ENCODE data around the gene MYH6.
"Not testable (repeated sequence)": the region's sequence is repeated elsewhere in the genome, so short reads cannot be mapped to it uniquely, and the experiment has no call there.

MYH6 gene

DNA sequence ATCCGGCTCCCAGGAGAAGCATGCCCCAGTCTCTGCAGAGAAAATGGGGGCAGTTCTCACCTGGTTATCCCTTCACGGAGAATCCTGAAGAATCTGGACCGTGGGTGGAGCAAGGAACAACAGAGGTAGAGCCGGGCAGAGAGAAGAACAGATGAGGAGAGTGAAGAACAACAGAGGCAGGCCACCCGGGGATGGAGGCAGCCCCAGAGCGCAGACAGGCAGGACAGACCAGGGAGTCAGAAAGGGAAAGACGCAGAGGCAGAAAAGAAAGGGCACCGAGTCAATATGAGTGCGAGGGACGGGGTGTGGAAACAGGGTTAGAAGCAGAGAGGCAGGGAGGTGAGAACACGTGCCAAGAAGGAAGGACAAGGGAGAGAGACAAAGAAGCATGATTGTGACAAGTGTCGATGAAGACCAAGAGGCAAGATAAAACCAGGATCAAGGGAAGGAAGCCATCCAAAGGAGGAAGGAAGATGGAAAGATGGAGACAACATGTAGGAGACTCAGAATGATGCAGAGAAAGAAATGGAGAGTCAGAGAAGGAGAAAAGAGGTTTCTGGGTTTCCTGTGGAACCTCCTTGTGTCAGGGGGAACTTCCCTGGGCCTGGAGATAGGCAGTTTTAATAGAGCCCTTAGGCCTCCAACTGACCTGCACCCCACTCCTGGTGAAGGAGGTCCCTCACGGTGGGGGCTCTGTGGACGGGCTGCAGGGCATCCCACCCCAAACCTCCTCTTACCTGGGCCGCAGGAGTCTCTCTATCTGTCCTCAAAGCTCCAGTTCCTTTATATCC lies at the start of gene MYH6:
Gene MYH6, minus strand, starts transcription at position 758 of the 791 bp plus-strand sequence. CDS start 1,050 bp downstream, outside the sequence.
- DNase-seq (ENCODE audit: low spot score): no peak

DNA sequence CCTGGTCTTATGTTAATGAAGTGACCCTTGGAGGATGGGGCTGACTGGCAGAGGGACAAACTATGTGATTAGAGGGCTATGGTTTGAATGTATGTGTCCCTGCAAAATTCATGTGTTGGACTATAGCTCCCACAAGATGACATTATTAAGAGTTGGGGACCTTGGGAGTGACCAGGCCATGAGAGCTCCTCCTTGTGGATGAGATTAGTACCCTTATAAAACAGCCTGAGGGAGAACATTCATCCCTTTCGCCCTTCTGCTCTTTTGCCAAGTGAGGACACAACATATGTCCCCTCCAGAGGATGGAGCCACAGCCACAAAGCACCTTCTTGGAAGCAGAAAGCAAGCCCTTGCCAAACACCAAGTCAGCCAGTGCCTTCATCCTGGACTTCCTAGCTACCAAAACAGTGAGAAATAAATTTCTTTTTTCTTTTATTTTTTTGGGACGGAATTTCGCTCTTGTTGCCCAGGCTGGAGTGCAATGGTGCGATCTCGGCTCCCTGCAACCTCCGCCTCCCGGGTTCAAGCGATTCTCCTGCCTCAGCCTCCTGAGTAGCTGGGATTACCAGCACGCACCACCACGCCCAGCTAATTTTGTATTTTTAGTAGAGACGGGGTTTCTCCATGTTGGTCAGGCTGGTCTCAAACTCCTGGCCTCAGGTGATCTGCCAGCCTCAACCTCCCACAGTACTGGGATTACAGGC lies 49.0 kb upstream of the MYH6 start:
- DNase-seq (ENCODE audit: low spot score): not testable (repeated sequence)

DNA sequence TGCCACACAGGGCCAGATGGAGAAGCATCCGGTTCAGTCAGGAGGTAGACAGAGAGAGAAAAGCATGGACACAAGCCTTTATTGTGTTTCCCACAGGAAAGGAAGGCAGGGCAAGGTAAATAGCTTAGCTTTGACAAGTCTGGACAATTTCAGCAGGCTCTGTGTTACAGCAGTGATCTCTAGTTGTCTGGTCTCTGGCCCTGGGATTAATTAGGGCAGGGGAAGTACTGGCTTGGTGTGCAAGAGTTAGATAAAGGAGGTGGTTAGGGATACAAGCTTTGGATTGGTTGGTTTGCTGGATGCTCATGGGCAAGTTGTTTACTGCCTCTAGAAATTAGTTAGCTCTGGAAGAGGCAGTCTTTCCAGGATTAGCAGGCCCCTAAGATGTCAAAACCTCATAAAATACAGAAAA lies 46.4 kb upstream of the MYH6 start:
- DNase-seq (ENCODE audit: low spot score): no peak

DNA sequence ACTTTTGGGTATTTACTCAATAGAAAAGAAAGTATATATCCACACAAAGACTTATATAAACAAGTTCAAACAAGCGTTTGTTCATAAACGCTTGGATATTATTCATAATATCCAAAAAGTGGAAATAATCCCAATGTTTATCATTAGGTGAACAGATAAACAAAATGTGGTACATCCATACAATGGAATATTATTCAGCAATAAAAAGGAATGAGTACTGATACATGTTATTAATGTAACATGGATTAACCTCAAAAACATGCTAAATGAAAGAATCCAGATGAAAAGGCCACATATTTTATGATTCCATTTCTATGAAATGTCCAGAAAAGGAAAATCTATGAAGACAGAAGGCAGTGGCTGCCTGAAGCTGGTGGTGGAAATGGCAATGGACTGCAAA lies 44.2 kb upstream of the MYH6 start:
- DNase-seq (ENCODE audit: low spot score): no peak

DNA sequence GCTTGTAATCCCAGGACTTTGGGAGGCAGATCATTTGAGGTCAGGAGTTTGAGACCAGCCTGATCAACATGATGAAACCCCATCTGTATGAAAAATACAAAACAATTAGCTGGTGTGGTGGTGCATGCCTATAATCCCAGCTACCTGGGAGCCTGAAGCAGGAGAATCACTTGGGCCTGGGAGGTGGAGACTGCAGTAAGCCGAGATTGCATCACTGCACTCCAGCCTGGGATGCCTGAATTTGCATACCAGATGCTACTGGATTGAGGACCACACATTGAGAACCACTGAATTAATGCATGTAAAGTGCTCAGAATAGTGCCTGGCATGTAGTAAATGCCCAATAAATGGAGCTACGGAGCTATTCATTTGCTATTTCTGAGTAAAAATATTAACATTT lies 42.3 kb upstream of the MYH6 start:
- DNase-seq (ENCODE audit: low spot score): no peak

DNA sequence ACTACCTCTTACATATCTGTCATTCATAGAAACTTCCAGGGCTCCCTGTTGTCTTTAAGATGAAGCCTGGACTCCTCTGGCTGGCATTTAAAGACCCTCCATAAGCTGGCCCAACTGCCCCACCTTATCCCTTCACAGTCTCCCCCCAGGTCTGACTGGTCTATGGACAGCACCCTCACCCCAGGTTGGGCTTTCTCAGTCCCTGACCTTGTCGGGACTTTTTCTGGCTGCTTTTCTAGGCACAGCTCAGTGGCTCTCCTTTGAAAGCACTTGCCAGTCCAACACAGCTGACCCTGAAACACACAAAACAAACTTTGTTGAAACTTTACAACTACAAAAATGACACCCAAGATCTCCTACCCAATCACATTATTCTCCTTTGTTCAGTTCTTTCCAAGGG lies 41.2 kb upstream of the MYH6 start:
- no peak for DNase-seq (ENCODE audit: low spot score)

DNA sequence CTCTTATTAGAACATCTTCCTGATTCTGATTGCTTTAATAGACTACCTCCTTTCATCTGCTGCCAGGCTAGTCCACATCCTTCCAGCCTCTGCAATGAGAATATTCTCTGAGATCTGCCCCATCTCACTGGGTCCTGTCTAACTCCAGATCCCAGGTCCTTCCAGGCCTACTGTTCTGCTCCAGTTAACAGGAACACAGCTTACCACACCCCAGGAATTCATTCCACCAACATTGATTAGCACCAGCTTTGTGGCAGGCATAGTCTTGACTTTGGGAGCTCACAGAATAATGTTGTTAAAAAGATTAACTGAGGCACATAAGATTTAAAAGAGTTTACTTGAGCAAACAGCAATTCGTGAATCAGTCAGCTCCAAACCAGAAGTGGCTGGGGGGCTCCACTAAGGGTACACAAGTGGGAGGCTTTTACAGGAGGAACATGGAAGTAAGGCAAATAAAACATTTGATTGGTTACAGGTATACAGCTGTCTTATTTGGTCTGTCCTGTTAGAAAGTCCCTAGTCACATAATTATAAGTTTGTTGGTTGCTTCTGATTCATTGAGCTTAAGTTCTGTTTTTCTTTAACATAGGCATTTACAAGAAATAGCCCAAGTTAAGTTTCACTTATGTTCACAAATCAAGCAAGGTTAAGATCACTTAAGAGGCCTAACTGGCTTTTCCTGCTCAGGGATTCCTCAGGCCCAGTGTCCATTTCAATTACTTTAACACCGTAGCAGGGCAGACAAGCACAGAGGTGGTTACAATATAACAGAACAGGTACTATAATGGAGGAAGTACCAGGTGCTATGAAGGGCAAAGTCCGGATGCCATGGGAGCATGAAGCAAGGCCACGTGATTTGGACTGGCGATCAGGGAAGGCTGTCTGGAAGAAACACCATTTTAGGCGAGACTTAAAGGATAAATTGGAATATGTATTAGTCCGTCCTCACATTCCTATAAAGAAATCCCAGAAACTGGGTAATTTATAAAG lies 39.6 kb upstream of the MYH6 start:
- DNase-seq (ENCODE audit: low spot score): no peak

DNA sequence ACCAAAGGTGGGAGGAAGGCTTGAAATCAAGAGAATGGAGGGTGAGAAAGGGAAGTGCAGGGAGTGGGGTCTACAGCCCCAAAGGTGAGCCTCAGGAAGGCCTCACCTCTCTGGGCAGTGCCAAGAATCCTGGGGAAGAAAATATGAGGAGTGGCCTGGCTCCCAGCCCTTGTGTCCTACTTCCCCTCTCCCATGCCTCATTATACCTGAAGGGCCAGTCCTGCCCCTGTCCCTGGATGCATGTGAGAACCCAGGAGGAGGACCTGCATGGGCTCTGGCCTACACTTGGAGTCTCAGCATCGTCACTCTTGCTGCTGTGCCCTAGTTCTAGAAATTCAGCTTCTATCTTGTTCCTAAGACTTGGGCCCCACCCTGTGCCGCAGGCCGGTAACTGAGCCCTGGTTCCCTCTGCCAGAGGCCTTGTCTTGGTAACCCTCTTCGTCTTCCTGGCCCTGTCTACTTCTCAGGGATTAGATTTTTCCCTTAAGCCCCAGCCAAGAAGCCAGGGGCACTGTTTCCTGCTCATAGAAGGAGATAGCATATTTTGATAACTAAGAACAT lies 38.3 kb upstream of the MYH6 start:
- DNase-seq (ENCODE audit: low spot score): no peak

DNA sequence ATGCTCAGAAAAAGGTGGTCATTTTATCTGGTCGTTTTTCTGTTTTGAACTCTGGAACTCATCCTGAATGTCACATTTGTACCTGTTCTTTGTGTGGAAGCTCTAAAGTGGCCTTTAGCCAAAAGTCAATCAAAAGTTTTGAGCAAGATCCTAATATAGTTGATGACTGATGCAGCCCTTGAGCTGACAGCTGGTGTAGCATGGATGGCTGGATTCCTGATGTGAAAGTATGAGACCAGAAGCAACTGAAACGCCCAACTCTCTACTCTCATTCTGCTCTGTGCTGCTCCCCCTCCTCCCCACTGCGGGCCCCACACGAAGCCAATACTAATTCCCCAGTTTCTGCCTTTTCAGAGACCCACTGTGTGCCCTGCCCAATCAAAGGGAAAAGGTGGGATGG lies 37.7 kb upstream of the MYH6 start:
- no peak for DNase-seq (ENCODE audit: low spot score)

DNA sequence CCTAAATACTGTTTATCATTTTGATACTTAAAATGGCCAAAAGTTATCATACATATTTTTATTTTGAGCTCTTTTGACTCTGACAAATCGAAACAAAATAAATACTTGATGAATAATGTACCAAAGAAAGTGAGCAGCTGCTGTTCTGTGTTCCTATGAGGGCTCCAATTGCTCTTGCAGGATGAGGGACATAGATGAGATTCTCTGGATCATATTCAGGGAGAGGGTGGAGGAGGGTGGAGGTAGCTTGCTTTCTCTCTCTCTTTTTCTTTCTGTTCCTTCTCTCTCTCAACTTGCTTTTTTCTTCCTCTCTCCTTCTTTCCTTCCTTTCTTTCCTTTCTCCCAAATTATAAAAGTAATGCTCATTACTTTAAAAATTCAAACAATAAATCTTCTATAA lies 36.2 kb upstream of the MYH6 start:
- no peak for DNase-seq (ENCODE audit: low spot score)

DNA sequence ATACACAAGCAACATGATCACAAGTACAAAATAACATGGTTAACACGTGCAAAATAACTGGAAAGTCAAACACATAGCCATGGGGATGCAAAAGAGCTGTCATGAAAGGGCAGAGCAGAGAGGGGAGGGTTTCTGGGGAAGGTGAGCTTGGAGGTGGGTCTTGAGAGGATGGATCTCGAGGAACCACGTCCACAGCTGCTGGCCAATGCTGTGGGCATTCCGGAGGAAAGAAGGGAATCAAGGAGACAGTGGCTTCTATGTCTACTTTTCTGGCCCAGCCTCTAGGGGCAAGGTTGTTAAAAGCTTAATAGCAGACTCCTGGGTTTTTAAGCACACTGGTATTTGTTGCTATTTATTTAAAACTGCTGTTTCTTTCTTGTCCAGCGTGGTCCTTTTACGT lies 35.8 kb upstream of the MYH6 start:
- DNase-seq (ENCODE audit: low spot score): no peak

DNA sequence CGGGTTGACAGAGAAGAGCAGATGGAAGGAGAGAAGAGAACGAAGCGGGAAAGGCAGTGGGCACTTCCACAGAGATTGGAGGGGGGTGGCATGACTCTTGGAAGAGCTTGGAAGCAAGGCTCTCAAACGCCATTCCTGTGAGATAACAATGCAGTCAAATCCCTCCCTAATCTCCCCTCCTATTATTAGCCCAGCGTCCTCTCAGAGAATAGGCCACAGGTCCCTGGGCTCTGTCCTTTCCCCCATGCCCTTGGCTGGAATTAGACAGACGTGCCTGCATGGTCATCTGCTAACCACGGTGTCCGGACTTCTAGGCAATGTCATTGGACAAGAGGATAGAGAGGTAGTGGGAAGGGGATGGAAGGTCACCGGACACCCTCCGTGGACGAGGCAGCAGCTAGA lies 35.3 kb upstream of the MYH6 start:
- DNase-seq (ENCODE audit: low spot score): no peak

DNA sequence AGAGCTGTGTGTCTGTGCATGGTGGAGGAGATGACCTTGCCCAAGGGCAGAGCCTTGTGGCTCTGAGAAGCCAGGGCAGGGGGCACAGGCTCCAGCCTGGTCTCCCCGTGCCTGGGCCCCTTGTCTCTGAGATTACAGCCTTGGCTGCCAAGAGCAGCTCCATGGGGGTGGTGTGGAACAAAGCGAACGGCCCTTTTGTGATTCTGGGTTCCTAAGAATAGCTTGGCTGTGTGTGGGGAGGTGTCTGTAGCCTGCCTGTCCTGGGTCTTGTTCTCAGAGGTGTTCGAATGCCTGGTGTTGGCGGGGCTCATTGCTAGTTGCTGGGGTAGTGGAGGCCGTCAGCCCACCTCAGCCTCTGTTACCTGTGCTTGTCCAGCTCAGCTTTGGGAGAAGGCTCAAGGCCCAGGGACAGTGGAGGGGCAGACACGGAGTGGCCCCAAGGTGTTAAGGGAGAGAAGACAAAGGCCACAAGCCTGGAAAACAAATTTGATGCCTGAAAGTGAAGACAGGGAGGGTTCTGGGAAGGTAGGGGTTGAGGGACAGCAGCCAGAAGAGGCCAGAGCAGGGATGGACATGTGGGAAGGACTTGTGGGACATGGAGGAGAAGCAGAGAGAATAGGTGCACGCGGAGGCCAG lies 34.8 kb upstream of the MYH6 start:
- no peak for DNase-seq (ENCODE audit: low spot score)

DNA sequence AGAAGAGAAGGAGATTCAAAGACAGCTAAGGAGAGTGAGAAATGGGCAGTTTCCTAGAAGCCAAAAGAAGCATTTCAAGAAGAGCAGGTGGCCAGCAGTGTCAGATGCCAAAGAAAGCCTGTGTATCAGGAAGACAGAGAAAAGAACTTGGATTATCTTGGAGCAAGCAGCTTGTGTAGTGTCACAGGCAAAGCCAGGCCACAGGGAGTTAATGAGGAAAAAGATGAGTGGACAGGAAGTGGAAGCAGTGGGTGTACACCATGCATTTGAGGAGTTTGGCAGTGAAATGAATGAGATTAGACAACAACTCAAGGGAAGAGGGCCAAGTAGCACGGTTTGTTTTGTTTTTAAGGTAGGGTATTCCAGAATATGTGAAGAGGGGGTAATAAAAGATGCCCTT lies 33.0 kb upstream of the MYH6 start:
- DNase-seq (ENCODE audit: low spot score): no peak

DNA sequence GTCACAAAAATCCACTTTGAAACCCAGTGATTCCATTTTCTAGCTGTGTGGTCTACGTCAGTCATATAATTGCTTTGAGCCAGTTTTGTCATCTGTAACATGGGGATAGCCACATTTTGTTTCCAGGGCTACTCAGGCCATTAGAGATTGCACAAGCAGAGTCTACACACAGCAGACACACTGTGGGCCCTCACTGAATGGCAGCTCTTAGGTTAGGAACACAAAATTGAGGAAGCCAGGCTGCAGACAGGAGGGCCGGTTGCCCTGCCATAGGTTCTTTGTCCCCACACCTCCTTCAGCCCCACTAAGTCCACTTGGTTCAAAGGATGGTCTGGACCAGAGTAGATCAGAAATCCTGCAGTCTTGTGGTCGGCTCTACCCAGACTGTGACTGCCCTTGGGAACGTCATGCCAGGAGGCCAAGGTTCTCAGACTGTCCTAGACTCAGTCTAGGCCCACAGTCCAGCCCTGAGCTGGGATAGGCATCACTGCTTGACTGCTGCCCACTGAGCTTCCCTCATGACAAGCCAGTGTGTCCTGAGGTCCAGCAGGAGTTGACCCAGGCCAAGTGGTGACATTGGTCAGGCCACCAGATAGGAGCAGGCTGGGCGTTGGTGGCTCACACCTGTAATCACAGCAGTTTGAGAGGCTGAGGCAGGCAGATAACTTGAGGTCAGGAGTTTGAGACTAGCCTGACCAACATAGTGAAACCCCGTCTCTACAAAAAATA lies 31.2 kb upstream of the MYH6 start:
- DNase-seq (ENCODE audit: low spot score): no peak

DNA sequence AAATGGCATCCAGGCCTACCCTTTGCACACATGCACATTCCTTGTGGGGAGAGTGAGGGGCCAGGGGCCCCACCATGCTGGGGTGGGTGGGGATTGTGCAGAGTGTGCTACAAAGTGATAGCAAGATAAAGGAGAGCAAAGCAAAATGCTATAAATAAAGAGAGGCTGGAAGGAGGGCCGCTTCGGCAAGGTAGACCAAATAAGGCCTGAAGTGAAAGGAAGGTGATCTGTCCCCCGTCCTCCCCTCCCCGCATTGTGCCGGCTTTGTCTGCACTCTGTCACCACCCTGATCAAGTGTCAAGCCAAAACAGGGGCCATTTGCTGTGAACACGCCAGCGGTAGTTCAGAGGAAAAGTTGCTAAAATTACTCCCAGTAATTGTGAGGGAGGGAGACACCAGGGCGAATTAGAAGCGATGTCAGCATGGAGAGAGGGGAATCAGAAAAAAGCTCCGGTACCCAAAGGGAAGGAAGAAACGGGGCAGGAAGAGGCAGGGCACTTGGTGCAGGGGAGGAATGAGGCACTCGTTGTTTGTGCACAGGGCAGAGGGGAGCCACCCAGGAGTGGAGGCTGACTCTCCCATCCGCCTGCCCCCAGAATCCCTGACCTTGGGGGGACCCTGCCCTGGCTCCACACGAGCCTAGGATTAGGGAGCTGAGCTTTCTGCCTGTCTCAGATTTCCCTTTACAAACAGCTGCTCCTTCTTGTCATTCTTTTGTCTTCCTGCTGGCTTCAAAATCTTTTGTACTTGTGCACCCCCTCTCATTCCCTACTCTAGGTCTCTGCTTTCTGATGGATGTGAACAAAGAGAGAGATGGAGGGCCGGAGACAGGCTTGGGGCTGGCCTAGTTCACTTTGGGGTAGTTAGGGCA lies 30.3 kb upstream of the MYH6 start:
- no peak for DNase-seq (ENCODE audit: low spot score)

DNA sequence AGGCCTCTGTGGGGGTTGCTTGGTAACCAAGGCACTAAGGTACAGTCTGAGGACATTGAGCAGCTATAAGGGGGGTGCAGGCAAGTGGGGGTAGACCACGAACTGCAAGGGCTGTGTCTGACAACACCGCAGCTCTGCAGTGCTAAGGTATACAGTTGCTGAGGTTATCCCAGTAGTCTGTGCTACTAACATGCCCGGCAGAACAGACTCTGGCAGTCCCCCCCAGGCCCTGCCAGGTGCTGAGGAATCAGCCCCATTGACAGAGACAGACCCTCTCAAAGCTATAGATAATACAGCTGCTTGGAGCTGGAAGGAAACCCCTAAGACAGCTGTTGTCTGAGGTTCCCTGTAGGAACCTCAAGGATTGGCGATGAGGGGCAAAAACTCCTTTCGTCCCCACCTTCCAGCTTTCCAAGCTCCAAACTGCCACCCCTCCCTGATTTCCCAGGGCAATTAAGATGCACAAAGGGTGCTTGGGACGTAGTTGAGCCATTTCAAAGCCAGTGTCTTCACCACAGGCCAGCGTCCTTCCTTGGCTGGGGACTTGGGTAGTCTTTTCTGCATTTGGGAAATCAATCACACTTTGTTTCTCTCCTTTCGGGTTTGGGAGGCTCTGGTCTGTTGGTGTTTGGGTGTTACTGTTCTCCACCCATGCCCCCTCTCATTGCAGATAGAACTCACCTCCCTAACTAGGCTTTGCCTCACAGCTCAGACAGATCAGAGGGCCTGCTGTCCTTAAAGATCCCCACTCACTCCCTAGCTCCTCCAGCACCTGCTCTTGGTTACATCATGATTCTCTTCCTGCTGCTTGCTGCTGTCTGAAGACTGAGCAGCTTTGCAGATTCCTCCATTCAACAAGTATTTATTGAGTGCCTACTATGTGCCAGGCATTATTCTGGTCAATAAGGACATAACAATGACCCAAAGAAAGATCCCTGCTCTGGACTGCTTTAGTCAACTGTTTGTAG lies 29.3 kb upstream of the MYH6 start:
- no peak for DNase-seq (ENCODE audit: low spot score)

DNA sequence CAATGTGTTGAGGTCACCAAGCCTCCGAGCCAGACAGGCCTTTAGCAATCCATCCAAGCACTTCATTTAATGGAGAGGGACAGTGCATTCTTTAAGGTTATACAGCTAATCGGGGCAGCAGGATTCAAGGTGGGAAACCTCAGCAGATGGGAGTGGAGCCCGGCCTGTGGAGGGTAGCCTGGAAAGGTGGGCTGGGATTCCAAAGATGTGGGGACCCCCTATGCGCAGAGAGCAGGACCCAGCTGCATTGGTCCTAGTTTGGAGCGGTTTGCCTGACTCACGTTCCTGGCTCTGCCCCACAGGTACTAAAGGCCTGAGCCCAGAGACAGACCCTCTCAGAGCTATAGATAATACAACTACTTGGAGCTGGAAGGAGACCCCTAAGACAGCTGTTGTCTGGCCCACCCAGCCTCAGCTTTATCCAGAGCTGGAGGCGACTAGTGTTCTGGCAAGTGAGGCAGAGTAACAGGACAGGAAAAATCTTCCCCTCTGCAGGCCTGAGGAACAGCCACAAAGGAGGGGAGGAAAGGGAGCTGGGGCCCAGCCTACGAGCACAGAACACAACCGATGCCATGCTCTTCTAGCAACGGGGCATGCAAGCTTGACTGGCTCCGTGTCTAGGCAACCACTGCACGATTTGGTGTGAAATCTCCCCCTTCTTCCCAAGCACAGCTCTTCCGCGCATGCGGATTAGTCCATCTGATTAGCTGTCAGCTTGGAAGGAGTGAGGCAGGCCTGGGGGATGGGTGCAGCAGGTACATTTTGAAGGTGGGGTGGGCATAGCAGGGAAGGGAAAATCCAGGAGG lies 28.5 kb upstream of the MYH6 start:
- no peak for DNase-seq (ENCODE audit: low spot score)

All from HuH-7.5 (cell line).